ENCODE results near the gene HSPA2.
"Not testable (repeated sequence)": the region's sequence is repeated elsewhere in the genome, so short reads cannot be mapped to it uniquely, and the experiment has no call there.

Gene HSPA2

GRCh38 chr14:64515053-64515452, 25.5 kb upstream of the HSPA2 start:
- no peak for DNase-seq

DNA sequence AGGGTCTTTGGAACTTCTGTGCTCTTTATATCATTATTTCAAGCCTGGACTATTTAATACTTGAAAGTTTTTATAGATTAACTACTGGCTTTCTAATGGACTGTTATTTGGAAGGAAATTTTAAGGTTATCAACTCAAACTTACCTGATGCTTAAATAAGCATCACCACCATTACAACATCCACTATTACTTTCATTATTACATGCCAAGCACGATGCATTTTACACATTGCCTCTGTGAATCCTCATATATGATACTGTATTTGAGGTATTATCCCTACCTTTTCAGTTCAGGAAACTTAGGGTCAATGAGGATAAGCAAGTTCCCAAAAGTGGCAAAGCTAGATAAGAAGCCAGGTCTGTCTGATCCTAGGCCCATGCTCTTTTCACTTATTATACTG, 23.6 kb upstream of the HSPA2 start:
- DNase-seq = no peak

GRCh38 chr14:64517667-64518066, 22.9 kb upstream of the HSPA2 start:
- DNase-seq = not testable (repeated sequence)

GRCh38 chr14:64518229-64518628, 22.3 kb upstream of the HSPA2 start:
- DNase-seq = no peak

DNA sequence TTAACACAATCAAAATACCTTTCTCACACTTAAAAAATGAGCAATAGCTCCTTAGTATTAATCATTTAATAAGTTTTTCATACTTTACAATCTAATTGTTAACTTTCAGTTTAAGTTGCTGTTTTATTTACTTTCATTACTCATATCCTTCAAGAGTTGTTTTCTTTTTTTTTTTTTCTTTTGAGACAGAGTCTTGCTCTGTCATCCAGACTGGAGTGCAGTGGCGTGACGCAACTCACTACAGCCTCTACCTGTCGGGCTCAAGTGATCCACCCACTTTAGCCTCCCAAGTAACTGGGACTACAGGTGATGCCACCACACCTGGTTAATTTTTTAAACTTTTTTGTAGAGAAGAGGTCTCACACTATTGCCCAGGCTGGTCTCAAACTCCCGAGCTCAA, 19.8 kb upstream of the HSPA2 start:
- DNase-seq = no peak

- no peak for DNase-seq
Observed at GRCh38 chr14:64522591-64523355, 17.8 kb upstream of the HSPA2 start.

DNA sequence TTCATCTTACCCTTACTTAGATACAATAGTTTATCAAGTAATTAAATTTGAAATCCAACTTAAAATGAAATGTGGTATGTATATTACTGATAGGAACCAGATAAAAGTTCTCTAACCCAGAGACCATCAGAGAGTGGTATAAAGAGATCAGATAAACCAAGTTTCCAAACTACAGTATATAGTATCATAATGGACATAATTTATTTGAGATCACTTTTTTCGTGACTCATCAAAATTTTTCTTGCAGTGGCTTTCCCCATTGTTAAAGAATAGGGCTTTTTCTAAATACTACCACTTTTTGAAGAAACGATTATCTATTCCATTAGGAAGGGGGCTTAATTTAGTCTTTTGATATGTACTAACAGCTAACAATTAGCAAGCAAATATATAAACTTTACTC, 15.2 kb upstream of the HSPA2 start:
- DNase-seq = no peak

DNA sequence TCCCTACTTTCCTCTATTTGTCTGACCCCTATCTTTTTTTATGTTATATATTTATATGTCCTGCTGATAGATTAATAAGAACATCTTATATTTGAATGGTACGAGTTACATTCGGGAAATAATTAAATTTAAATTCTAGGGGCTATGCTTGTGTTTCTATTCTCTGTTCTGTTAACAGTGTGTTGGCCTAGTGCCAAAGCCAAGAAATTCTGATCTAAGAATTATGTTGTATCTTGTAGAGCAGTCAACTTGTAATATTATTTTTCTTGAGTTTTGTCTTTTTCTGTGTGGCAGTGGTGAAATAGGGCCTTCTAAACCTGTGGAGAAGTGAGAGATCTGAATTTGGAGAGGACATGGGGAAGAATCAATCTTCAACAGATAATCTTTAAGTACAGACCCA, 9.0 kb upstream of the HSPA2 start:
- no peak for DNase-seq

DNA sequence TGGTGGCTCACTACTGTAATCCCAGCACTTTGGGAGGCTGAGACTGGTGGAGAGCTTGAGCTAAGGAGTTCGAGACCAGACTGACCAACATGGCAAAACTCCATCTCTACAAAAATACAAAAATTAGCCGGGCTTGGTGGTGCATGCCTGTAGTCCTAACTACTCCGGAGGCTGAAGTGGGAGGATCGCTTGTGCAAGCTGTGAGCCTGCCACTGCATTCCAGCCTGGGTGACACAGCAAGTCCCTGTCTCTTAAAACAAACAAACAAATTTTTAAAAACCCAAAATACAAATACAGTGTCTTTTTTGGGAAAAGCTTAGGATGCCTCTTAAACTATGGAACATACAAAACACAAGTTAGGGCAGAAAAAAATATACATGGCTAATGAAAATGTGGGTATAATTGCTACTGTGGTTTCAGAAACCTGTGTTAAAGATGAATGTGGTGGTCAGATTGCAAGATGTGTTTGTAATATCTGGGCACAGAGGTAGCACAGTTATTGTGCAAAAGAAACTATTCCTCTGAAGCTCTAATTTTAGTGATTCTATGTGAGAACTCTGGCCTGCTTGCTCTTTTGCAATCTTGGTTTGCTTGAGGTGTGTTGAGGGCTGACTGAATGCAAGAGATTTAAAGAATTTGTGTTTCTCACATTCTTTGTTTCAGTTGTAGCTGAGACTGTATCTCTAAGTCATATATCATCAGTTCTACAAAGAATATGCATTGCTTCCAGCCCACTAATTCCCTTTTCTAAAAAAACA, 3.9 kb upstream of the HSPA2 start:
- DNase-seq = no peak

GRCh38 chr14:64541261-64541971, 875 bp downstream of the HSPA2 start:
- DNase-seq = peak in 1 of 2 donors; percentile 38

DNA sequence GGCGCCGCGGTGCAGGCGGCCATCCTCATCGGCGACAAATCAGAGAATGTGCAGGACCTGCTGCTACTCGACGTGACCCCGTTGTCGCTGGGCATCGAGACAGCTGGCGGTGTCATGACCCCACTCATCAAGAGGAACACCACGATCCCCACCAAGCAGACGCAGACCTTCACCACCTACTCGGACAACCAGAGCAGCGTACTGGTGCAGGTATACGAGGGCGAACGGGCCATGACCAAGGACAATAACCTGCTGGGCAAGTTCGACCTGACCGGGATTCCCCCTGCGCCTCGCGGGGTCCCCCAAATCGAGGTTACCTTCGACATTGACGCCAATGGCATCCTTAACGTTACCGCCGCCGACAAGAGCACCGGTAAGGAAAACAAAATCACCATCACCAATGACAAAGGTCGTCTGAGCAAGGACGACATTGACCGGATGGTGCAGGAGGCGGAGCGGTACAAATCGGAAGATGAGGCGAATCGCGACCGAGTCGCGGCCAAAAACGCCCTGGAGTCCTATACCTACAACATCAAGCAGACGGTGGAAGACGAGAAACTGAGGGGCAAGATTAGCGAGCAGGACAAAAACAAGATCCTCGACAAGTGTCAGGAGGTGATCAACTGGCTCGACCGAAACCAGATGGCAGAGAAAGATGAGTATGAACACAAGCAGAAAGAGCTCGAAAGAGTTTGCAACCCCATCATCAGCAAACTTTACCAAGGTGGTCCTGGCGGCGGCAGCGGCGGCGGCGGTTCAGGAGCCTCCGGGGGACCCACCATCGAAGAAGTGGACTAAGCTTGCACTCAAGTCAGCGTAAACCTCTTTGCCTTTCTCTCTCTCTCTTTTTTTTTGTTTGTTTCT, 1.7 kb downstream of the HSPA2 start:
- DNase-seq = no peak

- no peak for DNase-seq
Observed at GRCh38 chr14:64542836-64543201, 2.3 kb downstream of the HSPA2 start.

DNA sequence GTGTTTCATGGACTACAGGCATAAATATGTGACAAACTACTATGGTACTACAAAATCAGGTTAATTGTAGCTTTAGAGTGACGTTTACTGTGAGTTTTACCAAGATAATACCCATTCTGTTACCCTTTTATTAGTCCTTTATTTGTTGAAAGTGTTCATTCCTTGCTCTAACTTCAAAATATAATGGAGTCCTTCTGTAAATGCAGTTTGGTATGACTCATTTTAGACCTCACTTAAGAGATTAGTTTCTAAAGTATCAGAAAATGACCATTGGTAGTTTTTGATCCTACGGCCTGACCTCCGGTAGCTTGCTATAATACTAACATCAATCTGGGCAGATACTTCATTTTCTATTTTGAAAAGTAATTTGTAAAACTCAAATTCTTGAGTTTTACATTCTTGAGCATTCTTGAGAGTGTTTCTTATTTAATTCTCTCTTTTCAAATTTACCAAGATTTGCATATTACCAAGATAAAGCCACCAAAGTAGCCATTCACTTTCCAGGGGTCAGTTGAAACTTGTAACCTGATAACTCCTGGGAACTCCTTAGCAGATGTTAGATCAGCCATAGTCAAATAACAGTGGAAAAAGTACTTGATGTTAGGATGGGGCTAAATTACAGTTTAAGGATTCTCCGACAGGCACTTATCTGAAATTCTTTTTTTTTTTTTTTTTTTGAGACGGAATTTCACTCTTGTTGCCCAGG, 4.2 kb downstream of the HSPA2 start:
- DNase-seq = no peak

DNA sequence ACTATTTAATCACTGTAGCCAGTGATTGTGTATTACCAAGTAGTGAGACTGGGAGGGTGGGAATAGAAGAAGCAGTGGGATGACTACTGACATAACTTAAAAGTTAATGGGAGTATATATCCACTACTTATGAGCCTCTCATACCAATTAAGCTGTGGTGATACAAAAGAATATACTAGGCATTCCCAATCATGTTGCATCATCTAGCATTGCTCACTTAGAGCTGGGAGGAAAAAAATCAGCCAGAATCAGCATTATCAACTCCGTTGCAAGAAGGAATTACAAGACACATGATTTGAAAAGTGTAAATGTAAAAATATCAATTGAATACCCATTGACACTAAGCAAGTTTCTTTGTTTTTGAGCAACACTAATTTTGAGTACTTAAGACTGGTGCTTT, 8.5 kb downstream of the HSPA2 start:
- DNase-seq = no peak

DNA sequence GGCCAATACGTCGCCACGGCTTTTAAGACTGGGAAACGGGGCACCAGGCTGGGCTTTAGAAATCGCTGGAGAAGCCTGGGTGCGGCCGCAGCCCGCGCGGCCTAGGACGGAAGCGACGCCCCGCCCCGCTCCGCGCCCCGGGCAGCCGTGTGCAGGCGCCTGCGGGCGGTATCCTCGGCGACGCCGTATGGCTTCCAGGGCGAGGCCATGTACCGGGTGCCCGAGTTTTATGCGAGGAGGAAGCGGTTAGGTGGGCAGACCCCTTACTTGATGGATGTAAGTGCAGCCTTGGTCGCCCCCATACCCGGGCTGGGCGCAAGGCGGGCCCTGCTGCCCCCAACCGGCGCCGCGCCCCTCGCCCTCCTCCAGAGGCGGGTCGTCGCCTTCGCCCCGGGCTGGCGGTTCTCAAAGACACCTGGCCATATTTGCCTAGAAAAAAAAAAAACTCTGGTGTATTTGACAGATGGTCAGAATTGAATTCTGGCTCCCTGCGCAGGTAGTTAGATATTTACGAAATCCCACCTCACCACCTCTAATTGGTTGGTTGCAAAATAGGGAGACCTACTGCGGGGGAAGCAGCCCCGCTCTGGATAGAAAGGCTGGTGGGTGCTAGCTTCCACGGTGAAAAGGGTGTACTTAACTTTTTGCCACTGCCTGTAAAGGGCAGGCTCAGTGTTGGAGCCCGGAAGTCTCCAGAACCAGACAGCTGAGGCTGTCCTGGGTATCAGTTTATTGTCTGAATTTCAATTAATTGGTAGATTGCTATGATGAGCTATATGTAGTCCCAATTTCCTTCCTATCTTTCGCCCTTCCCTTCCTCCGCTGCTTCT, 9.5 kb downstream of the HSPA2 start, which contains the start of gene PPP1R36:
TSS of gene PPP1R36 (plus strand) at position 171 of the 830 bp plus-strand sequence. CDS start at position 208, 37 bp downstream.
- no peak for DNase-seq

GRCh38 chr14:64550621-64551333, 10.2 kb downstream of the HSPA2 start:
- DNase-seq = peak in 1 of 2 donors; percentile 24

GRCh38 chr14:64554556-64554955, 14.0 kb downstream of the HSPA2 start:
- no peak for DNase-seq

- no peak for DNase-seq
Observed at GRCh38 chr14:64556526-64556925, 16.0 kb downstream of the HSPA2 start.

DNA sequence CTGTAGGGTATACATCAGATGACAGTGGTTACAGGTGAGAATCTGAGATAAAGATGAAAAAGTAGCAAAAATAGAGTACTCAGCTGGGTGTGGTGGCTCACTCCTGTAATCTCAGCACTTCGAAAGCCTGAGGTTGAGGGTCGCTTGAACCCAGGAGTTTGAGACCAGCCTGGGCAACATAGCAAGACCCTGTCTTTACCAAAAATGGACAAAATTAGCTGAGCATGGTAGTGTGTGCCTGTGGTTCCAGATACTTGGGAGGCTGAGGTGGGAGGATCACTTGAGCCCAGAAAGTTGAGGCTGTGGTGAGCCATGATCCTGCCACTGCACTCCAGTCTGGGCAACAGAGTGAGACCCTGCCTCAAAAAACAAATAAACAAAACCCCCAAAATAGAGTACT, 17.7 kb downstream of the HSPA2 start:
- DNase-seq = not testable (repeated sequence)

GRCh38 chr14:64561631-64562030, 21.1 kb downstream of the HSPA2 start:
- DNase-seq = no peak
